Activated naive CD4-positive, alpha-beta T cell treated with Interleukin-2 at 50 U/mL for 16 hours (primary cell): ENCODE data around the gene SNX9.
A peak's percentile ranks its signal among the peaks of the same experiment; 100 is the strongest.
"Not testable (repeated sequence)": the region's sequence is repeated elsewhere in the genome, so short reads cannot be mapped to it uniquely, and the experiment has no call there.

Experiments used
- DNase-seq: peaks from one replicate; pipeline ENCODE4 v3.0.0-alpha.2; 2020

The SNX9 gene

DNA sequence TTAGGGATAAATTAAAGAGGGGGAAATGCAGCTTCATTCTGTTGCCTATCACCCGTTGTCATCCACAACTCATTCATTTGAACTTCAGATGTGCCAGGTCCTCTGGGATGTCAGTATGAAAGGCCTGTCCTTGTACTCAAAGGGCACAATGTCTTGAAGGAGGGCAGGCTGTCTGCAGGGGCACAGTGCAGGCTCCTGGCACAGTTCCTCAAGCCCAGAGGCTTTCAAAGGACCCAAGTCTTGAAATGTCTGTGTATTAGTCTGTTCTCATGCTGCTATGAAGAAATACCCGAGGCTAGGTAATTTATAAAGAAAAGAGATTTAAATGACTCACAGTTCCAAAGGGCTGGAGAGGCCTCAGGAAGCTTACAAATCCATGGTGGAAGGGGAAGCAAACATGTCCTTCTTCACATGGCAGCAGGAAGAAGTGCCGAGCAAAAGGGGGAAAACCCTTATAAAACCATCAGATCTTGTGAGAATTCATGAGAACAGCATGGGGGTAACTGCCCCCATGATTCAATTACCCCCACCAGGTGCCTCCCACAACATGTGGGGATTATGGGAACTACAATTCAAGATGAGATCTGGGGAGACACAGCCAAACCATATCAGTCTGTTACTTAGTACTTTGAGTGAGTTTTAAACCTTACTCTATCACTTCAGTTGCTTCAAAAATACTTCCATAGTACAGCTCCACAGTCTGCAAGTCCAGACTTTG lies 9.4 kb downstream of the SNX9 start:
- no peak for DNase-seq

- no peak for DNase-seq
Observed at GRCh38 chr6:157834549-157834948, 11.5 kb downstream of the SNX9 start.

DNA sequence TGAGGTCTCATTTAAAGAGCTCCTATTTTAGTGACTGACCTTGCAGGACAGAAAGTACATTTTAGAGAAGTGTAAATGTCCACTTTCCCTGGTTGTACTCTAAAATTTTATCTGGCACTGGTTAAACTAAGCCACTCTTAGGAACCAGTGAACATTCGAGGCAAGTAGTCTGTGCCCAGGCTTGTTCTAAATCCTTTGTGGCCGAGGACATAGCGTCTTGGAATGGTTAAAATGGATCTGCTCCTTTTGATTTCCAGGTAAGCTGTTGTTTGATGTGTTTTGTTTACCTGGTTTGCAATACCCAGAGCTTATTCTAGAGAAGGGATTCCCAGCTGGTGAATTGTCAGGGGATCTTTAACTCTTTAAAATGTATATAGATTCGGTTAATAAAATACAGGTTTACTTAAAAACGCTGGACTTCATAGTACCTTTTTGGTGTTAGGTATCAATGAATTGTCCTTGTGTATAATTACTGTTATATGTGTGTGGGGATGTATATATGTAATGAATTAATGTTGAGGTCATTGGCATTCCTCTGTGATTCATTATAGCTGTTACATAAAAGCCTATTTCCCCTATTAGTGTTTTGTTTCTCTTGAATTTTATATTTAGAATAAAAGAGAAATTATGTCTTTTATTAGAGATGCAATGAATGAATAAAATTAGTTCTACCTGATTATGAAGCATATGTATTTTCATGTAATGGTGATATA lies 15.8 kb downstream of the SNX9 start:
- no peak for DNase-seq

DNA sequence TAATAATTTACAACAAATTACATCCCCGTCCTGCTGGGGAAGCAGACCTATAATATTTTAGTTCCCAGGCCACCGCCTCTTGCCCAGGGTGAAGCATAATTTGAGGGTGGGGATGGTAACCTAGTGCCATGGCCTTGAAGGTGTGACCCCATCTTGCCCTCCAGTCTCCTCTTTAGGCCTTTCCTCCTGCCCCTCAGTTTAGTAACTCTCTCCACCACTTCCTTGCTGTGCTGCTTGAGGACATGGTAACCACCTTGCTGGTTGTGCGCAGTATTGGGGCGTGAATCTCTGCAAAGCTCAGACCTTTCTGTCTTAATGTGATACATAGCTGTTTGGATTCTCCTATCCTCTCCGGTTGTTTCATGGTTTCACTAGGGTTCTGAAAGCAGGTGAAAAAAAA lies 16.6 kb downstream of the SNX9 start:
- no peak for DNase-seq

DNA sequence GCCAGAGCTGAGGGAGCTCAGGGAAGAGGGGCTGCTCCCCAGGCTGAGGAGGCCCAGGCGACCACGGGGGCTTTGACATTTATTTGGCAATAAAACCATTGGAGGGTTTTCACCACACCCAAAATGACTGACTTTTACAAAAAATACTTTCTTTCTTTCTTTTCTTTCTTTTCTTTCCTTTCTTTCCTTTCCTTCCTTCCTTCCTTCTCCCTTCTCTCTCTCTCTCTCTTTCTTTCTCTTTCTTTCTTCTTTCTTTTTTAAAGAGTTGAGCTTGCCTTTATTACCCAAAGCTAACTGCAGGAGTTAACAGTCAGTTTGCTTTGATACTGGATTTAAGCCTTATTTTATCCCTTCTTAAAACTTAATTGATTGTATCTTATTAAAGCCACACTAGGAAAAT lies 17.2 kb downstream of the SNX9 start:
- DNase-seq, result no peak

GRCh38 chr6:157840776-157841175 lies 17.7 kb downstream of the SNX9 start:
- DNase-seq, result no peak

DNA sequence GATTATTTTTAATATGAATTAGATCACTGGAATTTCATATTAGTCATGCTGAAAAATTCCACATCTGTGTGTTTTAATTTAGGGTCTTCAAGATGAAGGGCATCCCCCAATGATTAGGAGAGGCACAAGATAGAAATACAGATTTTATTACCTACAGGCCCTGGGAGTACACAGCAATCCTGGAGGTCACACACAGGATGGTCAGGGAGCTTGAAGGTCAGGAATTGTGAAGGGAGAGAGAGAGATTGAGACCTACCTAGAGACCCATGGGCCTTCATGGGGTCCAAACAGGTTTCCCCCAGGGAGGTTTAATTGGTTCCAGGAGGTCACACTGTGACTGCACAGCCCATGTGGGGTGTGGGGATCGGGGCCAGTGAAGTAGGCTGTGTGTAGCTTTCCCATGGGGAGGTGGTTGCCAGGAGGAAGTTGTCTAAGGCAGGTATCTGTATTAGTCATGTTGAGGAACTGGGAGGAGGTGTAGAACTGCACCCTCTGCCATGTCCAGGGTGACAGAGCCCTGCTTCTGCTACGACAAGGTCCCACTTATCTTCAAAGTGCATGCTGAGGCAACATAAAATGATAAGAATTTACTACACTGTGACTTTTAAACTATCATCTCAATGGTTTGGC lies 18.3 kb downstream of the SNX9 start:
- DNase-seq, result no peak

DNA sequence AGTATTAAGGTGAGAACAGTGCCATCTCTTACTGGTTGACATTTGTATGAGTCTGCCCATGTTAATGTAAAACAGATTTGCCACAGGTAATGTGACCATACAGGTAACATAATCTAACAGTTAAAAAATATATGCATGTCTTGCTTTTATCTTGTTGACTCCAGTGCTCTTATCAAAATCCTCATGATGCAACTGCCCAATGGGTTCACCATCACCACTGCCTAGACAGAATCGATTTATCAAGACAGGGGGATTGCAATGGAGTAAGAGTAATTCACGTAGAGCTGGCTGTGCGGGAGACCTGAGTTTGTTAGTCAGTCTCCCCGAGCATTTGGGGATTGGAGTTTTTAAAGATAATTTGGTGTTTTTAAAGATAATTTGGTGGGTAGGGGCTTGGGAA lies 19.2 kb downstream of the SNX9 start:
- no peak for DNase-seq

DNA sequence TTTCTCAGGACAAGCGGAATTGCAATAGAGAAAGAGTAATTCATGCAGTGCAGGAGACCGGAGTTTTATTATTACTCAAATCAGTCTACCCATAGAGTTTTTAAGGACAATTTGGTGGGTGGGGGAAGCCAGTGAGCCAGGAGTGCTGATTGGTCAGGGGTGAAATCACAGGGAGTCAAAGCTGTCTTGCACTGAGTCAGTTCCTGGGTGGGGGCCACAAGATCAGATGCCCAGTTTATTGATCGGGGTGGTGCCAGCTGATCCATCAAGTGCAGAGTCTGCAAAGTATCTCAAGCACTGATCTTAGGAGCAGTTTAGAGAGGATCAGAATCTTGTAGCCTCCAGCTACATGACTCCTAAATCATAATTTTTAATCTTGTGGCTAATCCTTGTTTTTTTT lies 21.1 kb downstream of the SNX9 start:
- not testable (repeated sequence) for DNase-seq

- no peak for DNase-seq
Observed at GRCh38 chr6:157845493-157846259, 22.6 kb downstream of the SNX9 start.

DNA sequence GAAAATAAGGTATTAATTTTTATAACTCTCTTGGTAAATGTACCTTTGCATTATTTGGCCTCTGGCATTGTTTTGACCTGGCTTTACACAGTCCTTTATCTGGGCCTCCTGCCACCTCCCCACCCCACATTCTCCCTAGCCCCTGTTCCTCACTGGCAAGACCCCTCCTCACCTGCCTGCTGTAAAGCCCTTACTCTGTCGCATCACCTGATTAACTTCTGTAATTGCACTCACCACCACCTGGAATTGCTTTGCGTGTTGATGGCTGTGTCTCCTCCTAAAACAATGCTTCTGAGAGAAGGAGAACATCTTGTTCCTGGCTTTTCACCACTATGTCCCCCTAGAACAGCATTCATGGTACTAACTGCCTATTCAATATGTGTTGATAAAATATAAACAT lies 24.8 kb downstream of the SNX9 start:
- no peak for DNase-seq

DNA sequence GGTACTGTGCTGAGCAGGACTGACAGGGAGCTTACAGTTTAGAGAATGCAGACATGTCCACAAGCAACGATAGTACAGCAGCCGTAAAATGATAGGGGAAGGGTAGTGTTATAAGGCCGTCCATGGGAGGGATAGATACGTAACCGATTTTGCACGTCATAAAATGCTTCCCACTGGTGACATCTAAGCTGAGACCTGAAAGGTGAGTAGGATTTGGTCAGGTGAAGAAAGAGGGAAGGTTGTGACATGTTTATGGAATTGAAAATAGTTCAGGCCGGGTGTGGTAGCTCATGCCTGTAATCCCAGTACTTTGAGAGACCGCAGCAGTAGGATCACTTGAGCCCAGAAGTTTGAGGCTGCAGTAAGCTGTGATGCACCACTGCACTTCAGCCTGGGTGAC lies 25.6 kb downstream of the SNX9 start:
- DNase-seq, result no peak

DNA sequence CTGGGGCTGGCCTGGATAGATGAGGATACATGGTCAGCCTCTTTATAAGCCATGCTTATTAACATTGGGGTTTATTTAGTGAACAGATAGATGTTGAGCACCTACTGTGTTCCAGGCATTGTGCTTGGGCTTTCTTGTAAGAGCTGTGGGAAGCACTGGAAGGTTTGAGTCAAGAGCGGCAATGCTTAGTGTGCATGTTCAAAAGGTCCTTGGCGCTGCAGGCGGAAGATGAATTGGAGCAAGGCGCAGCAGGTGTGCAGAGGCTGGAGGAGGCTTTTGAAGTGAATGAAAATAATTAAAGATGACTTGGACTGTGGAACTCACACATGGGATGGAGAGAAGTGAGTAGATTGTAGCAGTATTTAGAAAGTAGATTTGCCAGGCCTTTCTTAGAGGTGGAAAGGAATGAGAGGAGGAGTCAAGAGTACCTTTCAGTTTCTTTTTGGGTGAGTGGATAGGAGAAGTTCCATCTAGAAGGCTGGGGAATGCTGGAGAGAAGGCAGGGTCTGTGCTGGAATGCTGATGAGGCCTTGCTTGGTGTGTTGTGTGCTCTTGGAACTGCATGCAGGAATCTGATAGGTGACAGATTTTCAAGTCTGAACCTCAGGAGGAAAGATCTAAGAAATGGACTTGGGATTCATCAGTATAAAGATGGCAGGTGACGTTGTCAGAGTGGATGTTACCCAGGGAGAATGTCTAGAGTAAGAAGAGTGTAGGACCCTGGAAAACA lies 26.4 kb downstream of the SNX9 start:
- DNase-seq, result no peak

GRCh38 chr6:157850030-157850429 lies 27.0 kb downstream of the SNX9 start:
- no peak for DNase-seq

GRCh38 chr6:157853018-157853805 lies 30.2 kb downstream of the SNX9 start:
- DNase-seq, result no peak

DNA sequence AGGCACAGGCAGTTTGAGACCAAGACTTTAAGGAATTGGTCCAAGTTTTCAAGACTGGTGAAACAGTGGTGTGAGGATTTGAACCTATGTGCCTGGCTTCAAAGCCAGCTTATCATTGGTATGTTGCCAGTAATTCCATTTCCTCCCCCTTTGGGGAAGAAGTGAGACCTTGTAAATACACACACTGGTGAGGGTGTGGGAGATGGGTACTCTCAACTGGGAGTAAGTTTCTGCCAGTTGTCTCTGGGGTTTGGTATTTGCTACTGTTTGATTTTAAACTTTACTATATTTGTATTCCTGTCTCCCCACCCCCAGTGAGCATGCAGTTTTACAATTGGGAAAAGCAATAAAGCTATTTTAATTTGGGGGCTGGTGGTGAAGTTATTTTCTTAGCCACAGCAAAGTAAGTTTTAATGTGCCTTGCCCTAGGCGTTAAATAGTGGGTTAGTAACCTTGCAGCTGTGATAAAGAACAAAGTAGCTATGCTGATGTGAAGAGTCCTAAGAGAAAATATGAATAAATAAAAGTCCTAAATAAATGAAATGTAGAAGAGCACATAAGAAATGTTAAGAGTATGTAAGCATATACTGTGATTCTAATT lies 31.0 kb downstream of the SNX9 start:
- no peak for DNase-seq

DNA sequence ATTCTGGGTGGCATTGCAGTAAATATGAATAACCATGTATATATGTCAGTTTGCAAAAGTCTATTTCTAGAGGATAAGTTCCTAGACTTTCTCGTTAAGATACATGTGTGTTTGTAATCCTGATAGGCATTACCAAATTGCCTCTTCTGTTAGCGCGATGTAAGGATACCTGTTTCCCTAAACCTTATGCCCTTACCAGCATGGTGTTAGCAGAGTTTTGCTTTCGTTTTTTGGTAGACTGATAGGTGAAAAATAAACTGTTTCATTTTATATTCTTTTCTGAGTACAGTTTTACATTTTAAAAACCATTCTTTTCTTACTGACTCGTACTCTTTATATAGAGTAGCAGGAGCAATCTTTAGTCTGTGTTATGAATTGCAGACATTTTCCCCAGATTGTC lies 32.3 kb downstream of the SNX9 start:
- no peak for DNase-seq

DNA sequence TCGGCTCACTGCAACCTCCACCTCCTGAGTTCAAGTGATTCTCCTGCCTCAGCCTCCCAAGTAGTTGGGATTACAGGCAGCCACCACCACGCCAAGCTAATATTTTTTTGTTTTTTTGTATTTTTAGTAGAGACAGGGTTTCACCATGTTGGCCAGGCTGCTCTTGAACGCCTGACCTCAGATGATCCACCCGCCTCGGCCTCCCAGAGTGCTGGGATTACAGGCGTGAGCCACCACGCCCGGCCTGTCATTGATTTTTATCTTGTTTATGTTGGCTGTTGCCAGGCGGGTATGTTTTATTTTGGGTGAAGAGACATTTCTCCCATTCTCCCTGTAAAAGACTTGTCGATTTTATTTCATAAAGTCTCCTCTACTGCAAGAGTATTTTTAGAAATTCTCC lies 32.8 kb downstream of the SNX9 start:
- not testable (repeated sequence) for DNase-seq

- not testable (repeated sequence) for DNase-seq
Observed at GRCh38 chr6:157858664-157859063, 35.6 kb downstream of the SNX9 start.

DNA sequence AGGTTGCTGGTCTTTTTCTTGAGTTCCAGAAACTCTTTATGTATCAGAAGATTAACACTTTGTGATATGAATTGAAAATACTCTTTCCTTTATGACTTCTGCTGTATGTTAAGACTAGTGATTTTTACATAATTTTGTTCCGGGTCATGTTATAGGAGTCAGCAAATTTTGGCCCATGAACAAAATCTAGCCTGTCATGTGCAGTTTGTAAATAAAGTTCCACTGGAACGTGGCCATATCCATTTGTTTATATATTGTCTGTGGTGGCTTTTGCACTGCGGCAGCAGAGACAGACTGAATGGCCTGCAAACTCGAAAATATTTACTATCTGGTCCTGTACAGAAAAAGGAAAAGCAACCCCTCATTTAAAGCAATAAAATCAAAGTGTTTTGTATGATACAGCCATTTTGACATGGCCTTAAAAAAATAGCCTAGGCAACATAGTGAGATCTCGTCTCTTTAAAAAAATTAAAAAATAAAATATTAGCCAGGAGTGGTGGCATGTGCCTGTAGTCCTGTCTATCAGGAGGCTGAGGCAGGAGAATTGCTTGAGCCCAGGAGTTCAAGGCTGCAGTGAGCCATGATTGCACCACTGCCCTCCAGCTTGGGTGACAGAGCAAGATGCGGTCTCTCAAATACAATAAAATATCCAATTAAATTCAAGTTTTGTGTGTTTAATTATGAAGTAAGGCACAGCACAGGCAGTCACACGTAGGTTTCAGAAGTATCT lies 36.9 kb downstream of the SNX9 start:
- no peak for DNase-seq

GRCh38 chr6:157860505-157860991 lies 37.5 kb downstream of the SNX9 start:
- DNase-seq, result peak; percentile 13
